GM06990 (cell line): ENCODE data around the gene OR7D4.

ENCODE experiments used
- DNase-seq: peaks from one replicate; pipeline ENCODE4 v3.0.0-alpha.2; 2011; ENCODE audit not compliant: insufficient read length; ENCODE audit errors: extremely low read depth
- H3K27me3 ChIP-seq: replicated peaks from 2 replicates; pipeline ENCODE4 v1.6.0; 2011; ENCODE audit warnings: low read length; ENCODE audit not compliant: control insufficient read depth, insufficient read depth
- H3K36me3 ChIP-seq: 2 replicates; pipeline ENCODE4 v1.5.1; 2011; ENCODE audit warnings: low read length; ENCODE audit not compliant: control insufficient read depth, insufficient read depth
- H3K4me3 ChIP-seq: replicated peaks from 2 replicates; pipeline ENCODE4 v1.5.1; 2011; ENCODE audit warnings: low read depth, mild to moderate bottlenecking, control low read depth, low read length
- CTCF ChIP-seq: IDR thresholded peaks from 2 replicates; pipeline ENCODE4 v1.5.1; 2011; ENCODE audit warnings: low read length, control low read depth, mild to moderate bottlenecking, inconsistent platforms; ENCODE audit not compliant: insufficient read depth, poor library complexity, severe bottlenecking

Gene OR7D4

GRCh38 chr19:9165261-9165660 lies 54.1 kb downstream of the OR7D4 start:
- DNase-seq = no peak
- H3K36me3 ChIP-seq = peaks cover 22% of the 10 kb centered on the region

DNA sequence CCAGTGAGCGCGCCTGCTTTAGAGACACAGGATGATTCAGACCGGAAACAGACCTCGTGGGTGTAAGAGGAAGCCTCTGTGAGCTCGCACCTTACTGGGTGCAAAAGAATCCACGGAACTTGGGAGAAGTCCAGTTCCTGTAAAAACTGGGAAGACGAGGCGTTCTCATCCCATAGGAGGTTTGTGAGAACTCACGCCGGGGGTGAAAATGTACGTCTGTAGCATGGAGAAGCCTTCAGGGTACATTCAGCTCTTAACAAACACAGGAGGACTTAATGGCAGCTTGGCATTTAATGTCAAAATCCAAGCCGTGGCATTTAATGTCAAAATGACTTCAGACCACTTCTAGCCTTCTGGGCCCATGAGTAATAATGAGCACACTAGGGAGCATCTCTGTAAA lies 58.0 kb downstream of the OR7D4 start:
- H3K27me3 ChIP-seq = no peaks in the 10 kb centered on the region
- no peak for DNase-seq
- no peak overlapping the region for H3K4me3 ChIP-seq
- no peak for TF ChIP-seq CTCF
- peaks cover 52% of the 10 kb centered on the region for H3K36me3 ChIP-seq

More at GRCh38 chr19:9165261-9165660, 54.1 kb downstream of the OR7D4 start:
- Histone ChIP-seq H3K4me3 (no peak overlapping the region), H3K27me3 (no peaks in the 10 kb centered on the region)
- no peak for TF ChIP-seq CTCF
